HL-60 (cell line): ENCODE results near the gene FTCD.

Source experiments
- CTCF ChIP-seq: IDR thresholded peaks from one replicate; pipeline ENCODE4 v1.5.1; 2011; ENCODE audit warnings: low read length, control low read depth, inconsistent platforms; ENCODE audit not compliant: insufficient read depth
- GABPA ChIP-seq: IDR thresholded peaks from 2 replicates; pipeline ENCODE4 v1.6.1; 2012; ENCODE audit warnings: low read depth
- POLR2AphosphoS5 ChIP-seq: IDR thresholded peaks from 2 replicates; pipeline ENCODE4 v1.6.1; 2012; ENCODE audit warnings: low read depth
- REST ChIP-seq: IDR thresholded peaks from 2 replicates; pipeline ENCODE4 v1.6.1; 2012; ENCODE audit warnings: low read depth; ENCODE audit not compliant: insufficient replicate concordance
- SPI1 ChIP-seq: IDR thresholded peaks from 2 replicates; pipeline ENCODE4 v1.6.1; 2012; ENCODE audit warnings: low read depth, mild to moderate bottlenecking, borderline replicate concordance

GRCh38 chr21:46161633-46162592 is 6.5 kb upstream of the FTCD start:
- TF ChIP-seq CTCF, result no peak
- no peak for TF ChIP-seq GABPA
- no peak for TF ChIP-seq REST
- TF ChIP-seq POLR2AphosphoS5, result no peak
- no peak for TF ChIP-seq SPI1
